ENCODE results near the gene SLIT3.

SLIT3 gene

DNA sequence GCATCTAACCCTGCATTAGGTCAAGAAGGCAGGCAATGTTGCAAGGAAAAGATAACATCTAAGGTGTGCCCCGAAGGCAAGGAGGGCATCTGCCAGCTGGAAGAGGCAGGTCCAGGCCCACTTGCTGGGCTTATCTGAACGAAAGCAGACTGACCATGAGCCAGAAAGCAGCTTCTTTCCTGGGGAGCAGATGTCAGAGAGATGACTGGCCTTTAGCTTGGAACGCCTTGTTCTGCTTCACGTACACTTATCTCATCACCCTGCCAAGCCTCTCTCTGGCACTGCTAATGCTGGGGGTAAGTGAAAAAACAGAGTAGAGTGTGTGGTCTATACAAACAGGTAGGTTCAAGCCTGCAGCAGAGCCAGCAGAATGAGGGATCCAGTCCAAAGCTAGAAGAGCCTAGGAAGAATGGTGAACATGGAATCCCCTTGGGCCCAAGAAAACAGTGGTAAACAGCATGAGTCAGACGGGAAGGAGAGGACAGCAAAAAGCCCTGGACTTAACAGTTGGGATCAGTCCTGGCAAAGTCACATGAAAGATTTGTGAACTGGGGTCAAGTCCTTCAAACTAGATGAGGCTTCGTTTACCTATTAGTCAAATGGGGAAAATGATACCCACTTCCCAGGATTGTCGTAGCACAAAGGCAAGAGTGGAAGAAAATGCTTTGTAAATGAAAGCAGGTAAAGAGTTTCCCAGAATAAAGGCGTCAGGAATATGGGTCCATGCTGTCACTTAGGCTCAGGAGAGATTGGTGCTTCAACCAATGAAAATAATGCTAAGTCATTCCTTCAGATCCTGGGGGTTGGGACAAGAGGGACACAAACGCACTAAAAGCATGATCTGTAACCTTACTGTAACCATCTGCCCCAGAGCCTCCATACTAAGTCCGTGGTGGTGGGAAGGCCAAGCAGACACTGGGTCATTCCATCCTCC lies 200.9 kb downstream of the SLIT3 start:
- DNase-seq = no peak

DNA sequence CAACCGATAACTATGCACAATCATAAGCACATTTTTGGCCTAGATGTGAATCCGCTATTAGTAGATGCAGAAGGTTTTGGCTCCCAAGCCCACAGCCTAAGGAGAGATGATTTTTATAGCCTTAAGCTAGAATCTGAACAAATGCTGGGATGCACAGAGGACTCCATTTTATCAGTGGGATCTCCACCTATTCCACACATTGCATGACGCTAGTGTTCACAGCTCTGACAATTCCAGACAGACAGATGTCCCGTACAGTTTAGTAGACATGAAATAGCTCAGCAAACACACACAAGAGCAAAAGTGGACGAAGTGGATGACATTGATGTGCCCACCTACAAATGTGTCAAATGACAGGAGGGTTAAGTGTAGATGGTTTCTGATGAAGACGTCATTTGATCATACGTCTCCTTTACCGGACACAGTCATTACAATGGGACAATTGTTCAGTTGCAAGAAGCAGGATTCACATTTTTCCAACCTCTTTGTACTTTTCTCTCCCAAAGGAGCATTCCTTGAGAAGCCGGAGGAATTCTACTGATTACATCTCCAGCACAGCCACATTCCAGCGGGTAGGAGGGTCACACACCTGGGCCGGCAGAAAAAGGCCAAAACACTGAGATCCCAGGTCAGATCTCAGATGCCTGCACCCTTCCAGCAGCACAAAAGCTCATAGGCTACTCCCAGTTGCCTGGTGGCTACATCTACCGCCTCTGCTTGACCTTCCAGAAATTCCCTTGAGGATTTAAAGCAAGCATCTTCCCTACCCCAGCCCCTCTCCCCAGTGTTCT lies 202.4 kb downstream of the SLIT3 start:
- DNase-seq = no peak

DNA sequence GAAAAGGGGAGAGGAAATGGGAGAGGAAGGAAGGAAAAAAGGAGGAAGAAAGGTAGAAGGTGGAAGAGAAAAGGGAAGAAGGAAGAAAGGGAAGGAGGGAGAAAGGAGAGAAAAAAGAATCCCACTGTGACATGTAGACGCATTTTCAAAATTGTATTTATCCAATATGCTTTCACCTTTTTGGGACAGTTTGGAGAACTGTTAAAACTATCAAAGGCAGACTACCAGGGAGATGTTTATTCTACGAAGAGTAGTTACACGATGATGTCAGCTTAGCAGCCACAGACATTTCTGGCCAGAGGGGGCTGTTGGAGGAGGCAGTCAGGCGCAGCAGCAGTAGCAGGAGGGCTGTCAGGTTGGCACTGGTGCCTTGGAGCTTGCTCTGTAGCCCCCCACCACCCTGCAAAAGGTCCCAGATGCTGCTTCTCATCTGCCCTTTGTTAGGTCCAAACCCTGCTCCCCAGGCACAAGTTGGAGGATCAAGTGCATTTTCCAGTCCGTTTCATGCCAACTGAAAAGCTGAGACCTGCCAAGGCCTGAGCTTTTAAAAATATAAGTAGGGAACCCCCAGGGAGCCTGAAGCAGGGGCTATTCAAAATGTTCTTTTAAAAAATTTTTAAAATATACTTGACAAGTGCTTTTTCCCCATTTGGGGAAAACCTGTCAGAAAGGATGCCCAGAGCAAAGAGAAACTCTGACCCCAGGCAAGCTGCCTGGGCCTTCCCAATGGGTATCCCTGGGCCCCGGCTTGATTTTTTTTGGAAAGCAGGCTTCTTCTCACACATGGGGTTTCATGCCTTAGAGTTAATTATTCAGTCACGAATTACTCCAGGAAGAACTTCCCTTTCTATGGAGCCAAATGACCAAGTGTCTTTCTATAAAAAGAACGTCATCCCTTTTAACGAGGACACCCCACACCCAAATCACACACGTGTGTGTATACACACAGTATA lies 203.3 kb downstream of the SLIT3 start:
- DNase-seq = no peak

DNA sequence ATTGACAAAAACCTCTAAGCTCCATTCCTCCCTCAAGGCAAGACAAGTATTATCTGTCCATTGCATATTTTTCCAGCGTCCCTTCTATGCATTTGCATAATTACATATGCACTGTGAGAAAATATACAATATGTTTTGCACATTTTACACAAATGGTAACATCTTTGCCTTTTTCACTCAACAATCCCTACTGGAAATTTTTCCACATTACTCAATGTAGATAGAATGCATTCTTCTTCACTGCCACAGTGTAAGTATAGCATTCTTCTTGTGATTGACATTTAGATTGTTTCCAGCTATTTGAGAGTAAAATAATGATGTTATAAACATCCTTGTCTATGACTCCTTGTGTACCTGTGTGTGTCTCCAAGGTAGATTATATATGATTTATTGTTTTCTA lies 205.0 kb downstream of the SLIT3 start:
- DNase-seq = no peak

DNA sequence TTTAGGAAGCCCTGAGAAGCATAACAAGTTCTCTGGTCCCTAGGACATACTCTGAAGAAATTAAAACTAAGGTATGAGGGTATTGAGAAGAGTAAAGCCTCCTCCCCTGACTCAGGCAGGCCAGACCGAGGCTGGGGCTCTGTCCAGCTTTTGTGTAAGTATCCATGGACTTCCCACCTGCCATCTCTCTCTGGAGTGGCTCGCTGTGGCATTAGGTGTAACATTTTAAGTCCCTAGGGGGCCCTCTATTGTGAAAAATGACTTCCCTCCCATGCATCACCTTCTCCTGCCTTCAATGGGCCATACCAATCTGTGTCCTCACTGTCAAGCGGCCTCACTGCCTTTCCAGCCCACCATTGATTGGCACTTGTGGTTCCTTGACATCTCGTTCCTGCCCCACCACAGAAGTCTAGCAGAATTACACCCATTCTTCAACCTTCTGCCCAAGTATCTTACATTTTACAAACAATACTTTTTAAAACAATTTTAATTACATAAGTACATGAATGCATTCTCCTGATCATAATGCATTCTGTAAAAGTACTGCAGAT lies 205.5 kb downstream of the SLIT3 start:
- peak in 1 of 2 experiments; percentile 25 for DNase-seq

DNA sequence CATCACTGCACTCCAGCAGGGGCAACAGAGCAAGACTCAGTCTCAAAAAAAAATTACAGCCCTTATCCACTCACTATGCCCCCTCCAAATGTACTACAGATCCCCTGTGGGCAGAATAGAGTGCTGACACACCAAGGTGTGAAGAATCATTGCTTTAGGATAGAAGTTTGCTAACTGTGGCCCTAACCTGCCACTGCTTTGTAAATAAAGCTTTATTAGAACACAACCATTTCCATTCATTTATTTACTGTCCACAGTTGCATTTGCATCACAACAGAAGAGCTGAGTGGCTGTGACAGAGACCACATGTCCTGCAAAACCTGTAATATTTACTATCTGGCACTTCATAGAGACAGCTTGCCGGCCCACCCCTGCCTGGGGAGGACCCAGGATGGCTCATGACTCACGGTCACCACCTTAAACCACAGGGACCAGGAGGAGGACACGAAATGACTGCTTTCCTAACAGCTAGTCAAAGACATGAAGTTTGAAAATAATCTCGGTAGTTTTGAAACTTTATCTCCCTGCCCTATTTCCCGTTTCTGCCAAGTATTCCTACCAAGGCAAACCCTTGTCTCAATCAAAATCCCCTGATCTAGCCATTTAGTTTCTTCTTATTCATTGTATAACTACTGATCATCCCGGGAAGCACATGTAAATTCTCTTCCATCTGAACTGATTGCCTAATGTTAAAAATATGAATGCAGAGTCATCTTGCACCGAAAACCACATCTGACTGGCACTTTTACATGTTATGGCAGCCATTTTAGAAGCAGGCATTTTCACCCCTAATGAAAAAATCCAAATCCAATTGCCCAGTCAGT lies 206.1 kb downstream of the SLIT3 start:
- no peak for DNase-seq

DNA sequence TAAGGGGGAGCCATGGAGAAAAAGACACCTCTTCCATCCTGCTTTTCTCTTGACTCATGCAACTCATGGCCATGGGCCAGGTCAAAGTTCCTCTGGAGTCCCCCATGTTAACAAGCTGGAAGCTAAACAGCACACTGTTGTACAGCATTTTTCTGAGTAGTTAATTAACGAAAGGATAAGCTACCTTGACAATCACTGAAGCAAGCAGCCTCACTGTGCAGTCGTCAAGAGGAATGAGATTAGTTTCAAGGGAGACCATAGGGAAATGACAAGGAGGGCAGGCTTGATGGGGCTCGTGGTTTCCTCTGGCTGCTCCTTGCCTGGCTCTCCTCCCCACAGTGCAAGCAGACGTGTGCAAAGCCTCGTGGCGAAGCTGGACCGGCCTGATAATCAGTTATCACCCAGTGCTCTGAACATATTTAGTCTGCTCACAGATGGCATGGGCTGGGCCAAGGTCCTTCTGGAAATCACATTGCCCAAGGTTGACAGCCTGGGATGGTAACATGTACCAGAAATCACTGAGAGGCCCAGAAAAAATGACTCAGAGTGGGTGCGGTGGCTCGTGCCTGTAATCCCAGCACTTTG lies 209.5 kb downstream of the SLIT3 start:
- DNase-seq = no peak

DNA sequence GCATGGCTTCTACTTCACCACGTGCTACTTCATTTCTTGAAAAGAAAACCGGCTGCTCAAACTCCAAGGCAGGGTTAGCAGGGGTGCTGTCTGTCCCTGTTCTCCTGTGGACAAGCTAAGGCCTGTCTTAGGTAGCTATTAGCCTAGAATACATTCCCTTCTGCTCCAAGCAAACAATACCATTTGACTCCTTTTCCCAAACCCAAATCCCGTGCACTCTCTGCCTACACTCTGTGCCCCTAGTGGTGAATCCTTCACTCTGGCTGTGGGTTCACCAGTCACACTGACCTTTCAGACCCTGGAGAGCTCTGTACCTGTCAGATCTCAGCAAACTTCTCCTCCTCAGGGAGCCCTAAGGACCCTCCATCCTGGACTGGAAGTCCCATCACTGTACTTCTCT lies 211.6 kb downstream of the SLIT3 start:
- no peak for DNase-seq

DNA sequence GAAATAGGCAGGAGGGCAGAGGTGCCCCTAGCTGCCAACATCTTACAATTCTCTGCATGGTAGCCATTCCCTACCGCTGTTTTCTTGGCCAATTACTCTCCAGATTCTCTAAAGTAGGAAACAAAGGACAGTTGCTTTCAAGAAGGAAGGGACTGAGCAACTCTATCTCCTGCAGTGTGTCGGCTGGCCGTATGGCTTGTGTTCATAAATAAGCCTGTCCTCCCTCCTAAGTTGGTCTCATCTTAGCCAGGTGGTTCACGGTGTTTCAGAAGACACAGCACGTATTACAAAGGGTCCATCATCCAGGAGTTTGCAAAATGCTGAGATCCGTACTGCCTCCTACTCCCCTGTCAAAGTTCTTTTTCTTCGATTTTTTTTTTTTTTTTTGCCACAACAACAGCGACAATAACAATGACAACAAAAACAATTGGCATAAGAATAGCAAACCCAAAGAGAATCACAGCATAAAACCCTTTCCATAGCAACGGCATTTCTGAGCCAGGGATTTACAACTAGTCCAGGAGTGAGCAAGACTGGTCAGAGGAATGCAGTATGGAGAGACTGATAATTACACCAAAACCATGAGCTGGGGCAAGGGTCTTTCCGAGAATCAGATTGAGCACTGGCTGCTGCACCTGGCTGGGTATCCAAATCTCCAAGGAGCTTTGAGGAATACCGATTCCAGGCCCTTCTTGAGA lies 212.8 kb downstream of the SLIT3 start:
- no peak for DNase-seq

DNA sequence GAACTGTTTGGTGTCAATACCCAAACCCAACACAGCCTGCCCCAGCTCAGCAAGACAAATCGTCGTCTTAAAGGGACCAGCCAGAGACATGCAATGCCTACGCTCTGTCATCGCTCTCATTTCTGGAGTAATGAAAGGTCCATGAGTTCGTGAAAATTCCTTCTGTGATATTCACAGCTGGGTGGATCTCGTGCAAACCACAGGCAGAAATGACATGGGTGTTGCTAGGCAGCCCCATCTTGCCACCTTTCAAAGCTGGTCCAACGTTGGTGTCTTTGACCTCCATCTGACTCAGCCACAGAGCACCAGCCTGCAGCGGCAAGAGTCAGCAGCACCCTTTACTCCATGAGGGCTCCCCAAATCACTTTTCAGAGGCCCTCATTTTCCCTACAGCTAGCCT lies 215.3 kb downstream of the SLIT3 start:
- DNase-seq = no peak

DNA sequence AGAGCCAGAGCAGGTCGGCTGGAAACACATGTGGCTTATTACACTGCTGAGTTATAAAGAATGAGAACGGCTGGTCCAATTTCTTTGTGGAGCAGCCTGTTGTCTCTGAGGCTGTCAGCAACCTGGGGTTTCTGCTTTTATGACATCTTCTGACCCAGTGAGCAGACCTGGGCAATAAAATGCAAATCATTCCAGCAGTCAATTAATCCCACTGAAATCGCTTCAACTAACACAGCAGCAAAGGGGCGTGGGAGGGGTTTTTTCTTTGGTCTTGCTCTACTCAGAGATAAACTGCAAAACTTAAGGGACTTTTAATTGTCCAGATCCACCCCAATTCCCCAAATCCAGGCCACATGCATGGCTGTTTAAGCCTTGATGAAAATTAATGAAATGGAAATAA lies 215.7 kb downstream of the SLIT3 start:
- no peak for DNase-seq

DNA sequence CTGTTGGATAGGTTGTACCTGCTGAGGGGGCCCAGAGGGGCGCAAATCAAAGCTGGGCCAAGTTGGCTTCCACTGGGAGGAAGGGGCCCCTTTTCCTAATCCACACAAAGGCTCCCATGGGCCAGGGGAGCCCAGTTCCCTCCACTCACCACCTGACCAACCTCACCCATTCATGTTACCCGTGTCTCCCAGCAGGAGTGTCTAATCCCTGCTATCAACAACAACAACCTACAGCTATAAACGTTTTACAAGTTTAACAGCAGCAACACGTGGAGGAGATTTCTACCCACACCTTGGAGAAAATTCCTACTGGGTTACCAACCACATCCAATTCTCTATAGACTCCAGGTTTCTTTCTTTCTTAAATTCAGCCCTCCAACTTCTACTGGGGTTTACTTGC lies 216.2 kb downstream of the SLIT3 start:
- DNase-seq = no peak

DNA sequence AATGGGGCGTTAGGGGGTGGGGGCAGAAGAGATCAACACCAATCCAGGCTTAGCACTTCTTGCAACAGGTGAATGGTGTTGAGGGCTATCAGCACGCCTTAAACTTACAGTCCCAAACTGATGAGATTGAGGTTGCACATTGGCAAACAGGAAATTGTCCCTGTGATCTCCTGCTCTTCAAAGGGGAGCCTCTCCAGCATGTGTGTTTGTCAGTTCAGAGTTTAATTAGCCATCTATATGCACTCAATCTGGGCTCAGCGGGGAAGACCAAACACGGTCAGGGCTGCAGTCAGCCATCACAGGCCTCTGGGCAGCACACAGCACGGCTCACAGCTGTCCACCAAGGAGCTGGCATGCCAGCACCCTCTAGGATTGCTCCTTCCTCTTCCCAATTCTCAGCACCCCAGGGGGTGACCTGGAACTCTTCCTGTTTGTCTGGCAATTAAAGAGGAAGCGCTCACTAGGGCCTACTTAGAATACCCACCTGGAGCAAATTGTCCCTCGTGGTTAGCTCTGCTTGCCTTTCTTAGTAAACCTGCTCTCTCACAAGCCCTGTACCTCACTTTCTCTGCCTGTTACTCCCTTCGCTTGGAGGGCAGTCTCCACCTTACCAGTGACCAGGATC lies 217.4 kb downstream of the SLIT3 start:
- DNase-seq = peak in 1 of 2 experiments; percentile 39

DNA sequence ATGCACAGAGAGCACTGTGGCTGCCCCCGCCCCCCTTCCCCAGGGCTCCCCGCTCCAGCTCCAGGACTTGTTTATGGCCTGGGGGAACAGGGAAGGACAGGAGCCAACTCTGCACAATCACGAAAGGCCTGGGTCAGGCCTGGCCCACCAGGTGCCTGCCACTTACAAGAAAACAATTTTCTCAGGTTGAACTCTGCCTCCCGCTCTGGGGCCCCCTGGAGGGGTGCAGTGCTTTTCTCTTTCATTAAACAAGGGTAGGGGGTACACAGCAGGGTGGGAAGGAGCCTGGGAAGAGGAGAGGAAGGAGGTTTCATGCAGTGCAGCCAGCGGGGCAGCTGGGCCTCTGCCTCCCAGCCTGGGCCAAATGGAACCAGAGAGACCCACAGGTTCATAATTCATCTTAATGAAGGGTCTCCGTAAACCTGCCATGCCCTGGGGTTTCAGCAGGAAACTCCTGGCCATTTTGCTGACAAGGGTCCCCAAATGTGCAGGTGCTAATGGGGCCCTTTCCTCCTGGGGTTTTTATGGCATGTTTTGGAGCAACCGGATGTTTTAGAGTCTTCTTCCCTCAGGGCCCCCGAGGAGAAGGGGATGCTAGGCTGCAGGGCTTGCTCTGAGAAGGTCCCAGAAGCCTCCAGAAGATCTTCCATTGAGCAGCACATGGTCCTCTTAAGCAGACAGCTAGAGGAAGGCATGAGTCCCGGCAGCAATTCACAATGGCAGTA lies 219.8 kb downstream of the SLIT3 start:
- no peak for DNase-seq

DNA sequence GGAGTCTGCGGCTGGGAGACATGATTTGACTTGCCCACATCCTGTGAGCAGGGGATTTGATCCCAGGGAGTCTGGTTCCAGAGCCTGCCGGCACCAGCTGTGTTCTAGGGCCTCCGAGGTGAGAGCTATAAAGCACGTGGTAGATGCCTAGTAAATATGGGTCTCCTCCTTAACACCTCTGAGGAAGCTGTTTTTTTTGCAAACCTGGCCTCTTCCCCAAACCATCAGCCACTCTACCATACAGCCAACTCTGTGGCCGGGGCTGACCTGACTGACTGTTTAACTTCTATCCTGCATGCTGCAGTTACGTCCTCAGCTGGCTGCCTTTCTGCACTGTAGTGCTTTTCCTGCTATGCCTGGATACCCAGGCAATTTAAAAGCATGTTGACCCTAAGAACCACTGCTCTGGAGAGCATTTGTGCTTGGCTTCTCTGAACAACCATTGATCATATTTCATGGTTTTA lies 220.5 kb downstream of the SLIT3 start:
- no peak for DNase-seq

DNA sequence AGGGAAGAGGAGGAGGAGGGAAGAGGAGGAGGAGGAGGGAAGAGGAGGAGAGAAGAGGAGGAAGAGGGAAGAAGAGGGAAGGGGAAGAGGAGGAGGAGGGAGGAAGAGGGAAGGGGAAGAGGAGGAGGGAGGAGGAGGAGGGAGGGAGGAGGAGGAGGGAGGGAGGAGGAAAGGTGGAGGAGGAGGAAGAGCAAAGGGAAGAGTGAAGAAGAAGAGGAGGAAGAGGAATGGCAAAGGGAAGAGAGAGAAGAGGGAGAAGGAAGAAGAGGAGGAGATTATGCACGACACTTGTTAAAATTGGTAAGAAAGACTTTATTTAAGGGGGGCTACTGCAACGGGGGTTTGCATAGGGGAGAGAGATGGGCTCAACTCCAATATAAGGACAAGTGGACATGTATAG lies 221.2 kb downstream of the SLIT3 start:
- DNase-seq = no peak

DNA sequence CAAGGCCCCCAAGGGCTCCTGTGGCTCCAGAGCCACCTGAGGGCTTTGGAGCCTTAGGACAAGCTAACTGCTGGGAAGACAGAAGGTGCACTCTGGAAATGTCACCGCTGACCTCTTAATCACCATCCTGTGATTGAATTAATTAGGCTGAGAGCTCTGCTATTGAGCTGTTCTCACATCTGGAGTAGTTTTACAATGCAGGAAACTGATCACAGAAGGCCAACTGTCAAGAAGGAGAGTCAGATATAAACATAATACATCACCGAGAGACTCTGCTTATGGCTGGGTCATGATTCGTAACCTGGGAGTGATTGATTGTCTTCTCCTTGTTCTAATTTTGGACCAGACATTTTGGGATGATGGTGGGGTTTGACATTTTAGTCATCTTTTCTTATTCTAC lies 226.1 kb downstream of the SLIT3 start:
- DNase-seq = no peak

DNA sequence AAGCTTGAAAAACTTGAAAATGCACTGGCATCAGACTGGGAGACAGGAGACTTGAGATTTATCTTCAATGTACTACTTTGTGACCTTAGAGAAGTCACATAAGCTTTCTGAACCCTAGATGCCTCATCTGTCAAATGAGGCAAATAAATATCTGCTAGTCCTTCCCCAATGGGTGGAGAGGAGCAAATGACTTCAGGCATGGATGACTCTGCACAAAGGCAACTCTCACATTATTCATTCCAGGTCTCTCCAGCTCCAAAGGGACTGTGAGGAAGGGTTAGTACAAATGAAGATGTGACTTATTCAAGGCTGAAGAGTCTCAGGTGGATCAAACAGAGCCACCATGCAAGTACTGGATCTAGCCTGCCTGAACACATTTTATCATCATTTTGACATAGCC lies 228.7 kb downstream of the SLIT3 start:
- DNase-seq = no peak

DNA sequence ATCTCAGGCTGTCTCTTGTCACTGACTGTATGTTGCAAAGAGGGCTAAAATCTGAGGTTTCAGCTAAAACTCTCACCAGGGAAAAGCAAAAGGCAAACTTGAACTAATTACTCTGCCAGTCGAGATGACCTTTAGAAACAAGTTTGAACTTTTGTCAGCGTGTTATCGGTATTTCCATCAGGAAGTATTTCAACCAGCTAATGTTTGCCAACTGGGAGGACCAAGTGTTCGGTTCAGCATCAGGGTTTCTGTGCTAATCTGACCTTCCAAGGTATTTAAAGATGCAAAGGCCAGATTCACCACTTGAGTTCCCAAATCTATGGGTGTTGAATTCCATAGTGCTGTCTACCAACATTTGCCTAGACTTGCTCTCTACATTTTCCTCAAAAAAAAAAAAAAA lies 230.5 kb downstream of the SLIT3 start:
- no peak for DNase-seq
